Measurements from ENCODE around the gene SPOP. TPM values are rescaled to one million over a fixed set of nuclear protein-coding genes. Genes with fewer than 3 reads are reported as not detected.

The SPOP gene
- total RNA-seq, 1 experiment from 2014 or later = 58.0 TPM

DNA sequence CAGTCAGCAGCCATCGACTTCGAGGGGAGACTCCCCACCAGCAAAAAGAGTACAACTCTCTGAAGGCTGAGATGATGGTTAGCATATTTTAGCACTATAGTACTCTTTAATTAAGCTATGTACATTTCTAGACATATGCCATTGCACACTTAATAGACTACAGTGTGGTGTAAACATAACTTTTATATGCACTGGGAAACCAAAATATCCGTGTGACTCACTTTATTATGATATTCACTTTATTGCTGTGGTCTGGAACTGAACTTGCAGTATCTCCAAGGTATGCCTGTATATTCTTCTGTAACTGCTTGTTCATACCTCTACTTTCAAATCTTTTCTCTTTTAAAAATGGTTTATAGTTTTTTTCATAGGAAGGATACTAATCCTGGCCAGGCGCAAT lies 113.3 kb downstream of the SPOP start:
- ATAC-seq = no peak
- CTCF ChIA-PET = interaction anchor here (0.8 to 0.9 kb wide), 2 partner anchors 100 to 132 kb away, joined by 4 to 12 read pairs; no protein-coding TSS in a partner anchor
- no peak for DNase-seq (ENCODE audit: low read depth, low spot score)
- no peaks in the 10 kb centered on the region for H3K36me3 ChIP-seq (ENCODE audit: control insufficient read depth, insufficient read depth, low read length)
- peaks cover 4% of the 10 kb centered on the region; the same call in 1 of the 2 replicates for H3K4me1 ChIP-seq (ENCODE audit: control insufficient read depth, insufficient read depth, low read length)
- intact Hi-C loops (cut with micrococcal nuclease; ENCODE audit: unreplicated experiment) = no loop called here
- peaks cover 3% of the 10 kb centered on the region for H3K27me3 ChIP-seq (ENCODE audit: control insufficient read depth, insufficient read depth, low read length)
- POLR2A ChIA-PET = interaction anchor here (0.5 kb wide), 2 partner anchors 431 to 513 kb away, joined by 3 read pairs; no protein-coding TSS in a partner anchor
- in situ Hi-C loops (cut with HindIII; ENCODE audit: low pct_unique_long_range_greater_than_20kb, low sequenced_read_pairs) = no loop called here
- BruUV-seq (replicated peaks) = no TSS peak
- H3K27ac ChIP-seq (ENCODE audit: low read length) = no peak overlapping the region
- no peak overlapping the region for H3K4me3 ChIP-seq (ENCODE audit: low read depth in 2 of 2, low read length in 2 of 2)
- H3K9me3 ChIP-seq (ENCODE audit: control insufficient read depth, insufficient read depth, low read depth, low read length) = no peaks in the 10 kb centered on the region
- no peak for TF ChIP-seq TCF7L2 (IDR thresholded peaks at IDR 0.05; ENCODE audit: low read depth, low read length)
- TF ChIP-seq, protein P1, sequence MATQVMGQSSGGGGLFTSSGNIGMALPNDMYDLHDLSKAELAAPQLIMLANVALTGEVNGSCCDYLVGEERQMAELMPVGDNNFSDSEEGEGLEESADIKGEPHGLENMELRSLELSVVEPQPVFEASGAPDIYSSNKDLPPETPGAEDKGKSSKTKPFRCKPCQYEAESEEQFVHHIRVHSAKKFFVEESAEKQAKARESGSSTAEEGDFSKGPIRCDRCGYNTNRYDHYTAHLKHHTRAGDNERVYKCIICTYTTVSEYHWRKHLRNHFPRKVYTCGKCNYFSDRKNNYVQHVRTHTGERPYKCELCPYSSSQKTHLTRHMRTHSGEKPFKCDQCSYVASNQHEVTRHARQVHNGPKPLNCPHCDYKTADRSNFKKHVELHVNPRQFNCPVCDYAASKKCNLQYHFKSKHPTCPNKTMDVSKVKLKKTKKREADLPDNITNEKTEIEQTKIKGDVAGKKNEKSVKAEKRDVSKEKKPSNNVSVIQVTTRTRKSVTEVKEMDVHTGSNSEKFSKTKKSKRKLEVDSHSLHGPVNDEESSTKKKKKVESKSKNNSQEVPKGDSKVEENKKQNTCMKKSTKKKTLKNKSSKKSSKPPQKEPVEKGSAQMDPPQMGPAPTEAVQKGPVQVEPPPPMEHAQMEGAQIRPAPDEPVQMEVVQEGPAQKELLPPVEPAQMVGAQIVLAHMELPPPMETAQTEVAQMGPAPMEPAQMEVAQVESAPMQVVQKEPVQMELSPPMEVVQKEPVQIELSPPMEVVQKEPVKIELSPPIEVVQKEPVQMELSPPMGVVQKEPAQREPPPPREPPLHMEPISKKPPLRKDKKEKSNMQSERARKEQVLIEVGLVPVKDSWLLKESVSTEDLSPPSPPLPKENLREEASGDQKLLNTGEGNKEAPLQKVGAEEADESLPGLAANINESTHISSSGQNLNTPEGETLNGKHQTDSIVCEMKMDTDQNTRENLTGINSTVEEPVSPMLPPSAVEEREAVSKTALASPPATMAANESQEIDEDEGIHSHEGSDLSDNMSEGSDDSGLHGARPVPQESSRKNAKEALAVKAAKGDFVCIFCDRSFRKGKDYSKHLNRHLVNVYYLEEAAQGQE (IDR thresholded peaks at IDR 0.05; ENCODE audit: insufficient read depth in 1 of 2, low read depth in 2 of 2, low read length in 1 of 2) = no peak
- TF ChIP-seq, protein P2, sequence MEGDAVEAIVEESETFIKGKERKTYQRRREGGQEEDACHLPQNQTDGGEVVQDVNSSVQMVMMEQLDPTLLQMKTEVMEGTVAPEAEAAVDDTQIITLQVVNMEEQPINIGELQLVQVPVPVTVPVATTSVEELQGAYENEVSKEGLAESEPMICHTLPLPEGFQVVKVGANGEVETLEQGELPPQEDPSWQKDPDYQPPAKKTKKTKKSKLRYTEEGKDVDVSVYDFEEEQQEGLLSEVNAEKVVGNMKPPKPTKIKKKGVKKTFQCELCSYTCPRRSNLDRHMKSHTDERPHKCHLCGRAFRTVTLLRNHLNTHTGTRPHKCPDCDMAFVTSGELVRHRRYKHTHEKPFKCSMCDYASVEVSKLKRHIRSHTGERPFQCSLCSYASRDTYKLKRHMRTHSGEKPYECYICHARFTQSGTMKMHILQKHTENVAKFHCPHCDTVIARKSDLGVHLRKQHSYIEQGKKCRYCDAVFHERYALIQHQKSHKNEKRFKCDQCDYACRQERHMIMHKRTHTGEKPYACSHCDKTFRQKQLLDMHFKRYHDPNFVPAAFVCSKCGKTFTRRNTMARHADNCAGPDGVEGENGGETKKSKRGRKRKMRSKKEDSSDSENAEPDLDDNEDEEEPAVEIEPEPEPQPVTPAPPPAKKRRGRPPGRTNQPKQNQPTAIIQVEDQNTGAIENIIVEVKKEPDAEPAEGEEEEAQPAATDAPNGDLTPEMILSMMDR (IDR thresholded peaks at IDR 0.05) = no peak
- no peak for TF ChIP-seq POLR2AphosphoS5 (IDR thresholded peaks at IDR 0.05; ENCODE audit: low read depth, low read length)
- no peak for TF ChIP-seq SIN3A (IDR thresholded peaks at IDR 0.05; ENCODE audit: borderline replicate concordance, insufficient read depth, low read depth, low read length)

DNA sequence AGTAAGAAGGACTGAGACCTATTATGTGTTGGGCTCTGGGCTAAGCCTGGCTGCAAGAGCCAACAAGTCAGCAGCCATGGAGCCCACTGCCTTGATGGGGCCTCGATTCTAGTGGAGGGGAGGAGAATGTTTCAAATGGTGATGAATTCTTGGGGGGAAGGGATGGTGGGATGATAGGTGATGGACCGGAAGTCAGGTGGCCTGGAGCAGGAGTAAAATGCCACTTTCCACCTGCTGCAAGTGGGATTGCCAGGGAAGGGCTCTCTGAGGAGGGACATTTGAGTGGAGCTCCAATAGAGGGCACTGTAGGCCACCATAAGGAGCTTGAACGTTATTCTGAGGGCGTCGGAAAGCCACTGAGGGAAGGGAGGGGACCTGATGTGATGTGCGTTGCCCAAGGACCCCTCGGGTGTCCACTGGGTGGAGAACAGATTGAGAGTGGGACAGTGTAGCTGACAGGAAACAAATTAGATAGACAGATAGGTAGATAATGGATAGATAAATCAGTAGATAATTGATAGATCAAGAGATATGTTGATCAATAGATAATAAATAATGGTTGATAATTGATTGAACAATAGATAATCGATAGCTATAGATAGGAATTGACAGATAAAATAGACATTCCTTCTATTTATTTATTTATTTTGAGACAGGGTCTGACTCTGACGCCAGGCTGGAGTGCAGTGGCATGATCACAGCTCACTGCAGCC lies 120.4 kb downstream of the SPOP start:
- POLR2A ChIA-PET = no interaction called here
- peak; percentile 78 for ATAC-seq

More for the DNA sequence above, 120.4 kb downstream of the SPOP start:
- BruUV-seq (replicated peaks) = no TSS peak
- no peaks in the 10 kb centered on the region for H3K36me3 ChIP-seq (ENCODE audit: control insufficient read depth, insufficient read depth, low read length)
- CTCF ChIA-PET = interaction anchor here (0.6 to 2.6 kb wide), 17 partner anchors 10 to 326 kb away, joined by 3 to 11 read pairs (median 4); partner anchors contain the start of gene PHB1
- no peaks in the 10 kb centered on the region for H3K27me3 ChIP-seq (ENCODE audit: control insufficient read depth, insufficient read depth, low read length)
- H3K27ac ChIP-seq (ENCODE audit: low read length) = no peak overlapping the region
- H3K4me3 ChIP-seq (ENCODE audit: low read depth in 2 of 2, low read length in 2 of 2) = no peak overlapping the region
- TF ChIP-seq, protein P2 (IDR thresholded peaks at IDR 0.05) = peak; percentile 87
- TF ChIP-seq POLR2AphosphoS5 (IDR thresholded peaks at IDR 0.05; ENCODE audit: low read depth, low read length) = no peak
- peaks cover 4% of the 10 kb centered on the region; the same call in 1 of the 2 replicates for H3K4me1 ChIP-seq (ENCODE audit: control insufficient read depth, insufficient read depth, low read length)
- no peak for DNase-seq (ENCODE audit: low read depth, low spot score)
- in situ Hi-C loops (cut with HindIII; ENCODE audit: low pct_unique_long_range_greater_than_20kb, low sequenced_read_pairs) = no loop called here
- intact Hi-C loops (cut with micrococcal nuclease; ENCODE audit: unreplicated experiment) = loop anchor here (2.0 kb wide), 2 partner anchors 121 to 151 kb away; no protein-coding TSS in a partner anchor
- no peaks in the 10 kb centered on the region for H3K9me3 ChIP-seq (ENCODE audit: control insufficient read depth, insufficient read depth, low read depth, low read length)
